ENCODE data around the gene MAML3.

Gene MAML3

GRCh38 chr4:139740531-139741041 is 413.4 kb downstream of the MAML3 start:
- H3K4me3 ChIP-seq (replicated peaks; ENCODE audit: insufficient read depth, low read length) = no peak overlapping the region
- TF ChIP-seq REST (IDR thresholded peaks at IDR 0.05; ENCODE audit: insufficient replicate concordance, low read depth) = no peak
- TF ChIP-seq POLR2AphosphoS5 (IDR thresholded peaks at IDR 0.05; ENCODE audit: low read depth) = no peak
- TF ChIP-seq CTCF (IDR thresholded peaks at IDR 0.05; ENCODE audit: insufficient read depth, low read length) = no peak
- no peak for TF ChIP-seq SPI1 (IDR thresholded peaks at IDR 0.05; ENCODE audit: borderline replicate concordance, low read depth)
- TF ChIP-seq GABPA (IDR thresholded peaks at IDR 0.05; ENCODE audit: low read depth) = no peak
- no peak overlapping the region for H3K27ac ChIP-seq (replicated peaks)
- peak; percentile 23 to 62 for DNase-seq (ENCODE audit: low read depth in 1 of 2, low spot score in 1 of 2)
- H3K27me3 ChIP-seq (ENCODE audit: insufficient read depth, poor library complexity, severe bottlenecking) = no peaks in the 10 kb centered on the region

GRCh38 chr4:139740121-139740520 is 413.9 kb downstream of the MAML3 start:
- Histone ChIP-seq H3K27me3 (ENCODE audit: insufficient read depth, poor library complexity, severe bottlenecking) (no peaks in the 10 kb centered on the region), H3K4me3 (replicated peaks; ENCODE audit: insufficient read depth, low read length) (no peak overlapping the region), H3K27ac (replicated peaks) (no peak overlapping the region)
- DNase-seq (ENCODE audit: low read depth in 1 of 2, low spot score in 1 of 2) = no peak
- TF ChIP-seq CTCF (IDR thresholded peaks at IDR 0.05; ENCODE audit: insufficient read depth, low read length) (no peak), GABPA (IDR thresholded peaks at IDR 0.05; ENCODE audit: low read depth) (no peak), REST (IDR thresholded peaks at IDR 0.05; ENCODE audit: insufficient replicate concordance, low read depth) (no peak), POLR2AphosphoS5 (IDR thresholded peaks at IDR 0.05; ENCODE audit: low read depth) (no peak), SPI1 (IDR thresholded peaks at IDR 0.05; ENCODE audit: borderline replicate concordance, low read depth) (no peak)

- Histone ChIP-seq H3K27ac (replicated peaks) (no peak overlapping the region), H3K27me3 (ENCODE audit: insufficient read depth, poor library complexity, severe bottlenecking) (no peaks in the 10 kb centered on the region), H3K4me3 (replicated peaks; ENCODE audit: insufficient read depth, low read length) (no peak overlapping the region)
- TF ChIP-seq GABPA (IDR thresholded peaks at IDR 0.05; ENCODE audit: low read depth) (no peak), SPI1 (IDR thresholded peaks at IDR 0.05; ENCODE audit: borderline replicate concordance, low read depth) (no peak), CTCF (IDR thresholded peaks at IDR 0.05; ENCODE audit: insufficient read depth, low read length) (no peak), POLR2AphosphoS5 (IDR thresholded peaks at IDR 0.05; ENCODE audit: low read depth) (no peak), REST (IDR thresholded peaks at IDR 0.05; ENCODE audit: insufficient replicate concordance, low read depth) (no peak)
- DNase-seq (ENCODE audit: low read depth in 1 of 2, low spot score in 1 of 2) = no peak
These were observed 415.0 kb downstream of the MAML3 start for GRCh38 chr4:139738846-139739613.

All from HL-60 (cell line).